ENCODE data around the gene ASB8. TPM values are rescaled to one million over a fixed set of nuclear protein-coding genes. Genes with fewer than 3 reads are reported as not detected.

ASB8 gene
- total RNA-seq, 4 donors from 2014 or later: 13.7 to 32.0 (median 22.3) TPM

- no peak for TF ChIP-seq CTCF (IDR thresholded peaks at IDR 0.05)
- DNase-seq (ENCODE audit: low spot score) (no peak), ATAC-seq (ENCODE audit: low FRiP score) (no peak)
These were observed 11.7 kb upstream of the ASB8 start for GRCh38 chr12:48169011-48169410.

GRCh38 chr12:48165089-48165981 is 8.0 kb upstream of the ASB8 start:
- DNase-seq (ENCODE audit: low spot score): no peak
- TF ChIP-seq CTCF (IDR thresholded peaks at IDR 0.05): peak in 1 of 3 donors; percentile 79
- no peak for ATAC-seq (ENCODE audit: low FRiP score)

GRCh38 chr12:48164451-48164850 is 7.1 kb upstream of the ASB8 start:
- TF ChIP-seq CTCF (IDR thresholded peaks at IDR 0.05): no peak
- ATAC-seq (ENCODE audit: low FRiP score): no peak
- no peak for DNase-seq (ENCODE audit: low spot score)

- ATAC-seq (ENCODE audit: low FRiP score): peak; percentile 63
- DNase-seq (ENCODE audit: low spot score): no peak
- no peak for TF ChIP-seq CTCF (IDR thresholded peaks at IDR 0.05)
These were observed 5.9 kb upstream of the ASB8 start for GRCh38 chr12:48163150-48163747.

DNA sequence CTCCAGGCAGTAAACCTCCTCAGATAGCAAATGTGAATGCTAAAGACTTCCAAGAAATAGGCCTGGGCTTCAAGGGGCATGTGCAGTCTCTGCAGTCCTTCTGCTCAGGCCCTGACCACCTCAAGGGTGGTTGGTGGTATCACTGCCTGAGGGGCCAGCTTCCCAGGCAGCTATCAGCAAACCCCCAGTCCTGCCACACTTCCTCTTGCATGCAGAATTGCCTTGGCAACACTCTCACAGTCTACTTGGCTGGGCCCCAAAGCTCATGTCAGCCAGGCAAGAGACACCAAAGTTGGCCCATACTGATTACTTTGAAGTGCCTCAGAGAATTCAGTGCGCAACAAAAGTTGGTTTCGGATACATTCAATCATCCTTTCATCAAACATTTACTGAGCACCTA is 3.5 kb upstream of the ASB8 start:
- no peak for DNase-seq (ENCODE audit: low spot score)
- no peak for ATAC-seq (ENCODE audit: low FRiP score)

GRCh38 chr12:48160046-48160445 is 2.7 kb upstream of the ASB8 start:
- DNase-seq (ENCODE audit: low spot score) (no peak), ATAC-seq (ENCODE audit: low FRiP score) (no peak)
- no peak for TF ChIP-seq CTCF (IDR thresholded peaks at IDR 0.05)

More for the DNA sequence above, 3.5 kb upstream of the ASB8 start:
- no peak for TF ChIP-seq CTCF (IDR thresholded peaks at IDR 0.05)
